Fibroblast of the aortic adventitia (primary cell): ENCODE results near the gene DCAF5. TPM values are rescaled to one million over a fixed set of nuclear protein-coding genes. Genes with fewer than 3 reads are reported as not detected.
"Not testable (repeated sequence)": the region's sequence is repeated elsewhere in the genome, so short reads cannot be mapped to it uniquely, and the experiment has no call there.

Source experiments
- DNase-seq: peaks from one replicate; pipeline ENCODE4 v3.0.0-alpha.2; 2010; ENCODE audit warnings: low read depth
- H3K4me3 ChIP-seq: 2 replicates; pipeline ENCODE4 v1.5.1; 2011; ENCODE audit warnings: low read depth, mild to moderate bottlenecking, control low read depth, low read length, moderate library complexity
- total RNA-seq: library from RNA; depleted of rRNA; stranded (reverse); fragments of >200 nt; gene quantifications from 2 replicates; pipeline ENCODE4 v1.2.3, GENCODE V29; 2012; ENCODE audit warnings: low replicate concordance
- TF ChIP-seq, protein P1 (sequence below): IDR thresholded peaks from 2 replicates; pipeline ENCODE4 v1.5.1; 2011; ENCODE audit warnings: mild to moderate bottlenecking, low read length, control low read depth, inconsistent platforms; ENCODE audit not compliant: insufficient read depth

Gene DCAF5
- total RNA-seq, 1 donor = 25.2 TPM

DNA sequence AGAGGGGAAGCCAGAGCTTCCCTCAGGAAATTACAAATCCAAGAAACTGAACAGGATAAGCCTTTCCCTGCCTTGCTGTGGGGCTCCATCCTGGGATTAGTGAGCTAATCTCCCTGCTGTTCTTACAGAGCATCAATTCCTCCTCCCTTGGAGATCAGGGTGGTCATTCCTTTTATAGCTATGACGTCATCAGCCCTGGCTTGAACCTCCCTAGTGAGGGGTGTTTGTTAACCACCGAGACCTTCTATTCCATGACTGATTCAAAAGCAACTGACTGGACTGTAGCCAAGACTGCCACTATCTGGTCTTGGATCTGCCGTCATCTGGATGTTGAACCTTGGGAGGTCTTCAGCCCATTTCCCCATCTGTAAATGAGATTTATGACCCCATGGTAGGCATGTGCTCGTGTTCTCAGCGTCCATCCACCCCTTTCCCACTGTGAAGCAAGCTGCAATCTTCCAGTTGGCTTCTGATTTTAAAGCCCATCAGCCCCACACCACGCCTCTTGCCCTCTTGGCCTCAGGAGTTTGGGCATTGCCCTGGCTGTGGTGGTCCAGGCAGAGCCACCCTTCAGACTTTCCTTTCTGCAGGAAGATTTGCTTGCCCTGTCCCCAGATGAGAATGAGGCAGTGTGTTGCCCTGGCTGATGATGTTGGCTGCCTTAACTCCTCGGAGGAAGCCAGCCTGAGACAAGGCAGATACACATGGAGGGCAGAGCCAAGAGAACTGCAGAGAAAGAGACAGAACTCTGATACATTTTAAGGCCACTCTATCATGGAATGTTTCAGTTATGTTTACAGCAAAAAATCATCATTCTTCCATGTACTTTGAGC is 114.2 kb downstream of the DCAF5 start:
- H3K4me3 ChIP-seq = no peak overlapping the region
- TF ChIP-seq, protein P1, sequence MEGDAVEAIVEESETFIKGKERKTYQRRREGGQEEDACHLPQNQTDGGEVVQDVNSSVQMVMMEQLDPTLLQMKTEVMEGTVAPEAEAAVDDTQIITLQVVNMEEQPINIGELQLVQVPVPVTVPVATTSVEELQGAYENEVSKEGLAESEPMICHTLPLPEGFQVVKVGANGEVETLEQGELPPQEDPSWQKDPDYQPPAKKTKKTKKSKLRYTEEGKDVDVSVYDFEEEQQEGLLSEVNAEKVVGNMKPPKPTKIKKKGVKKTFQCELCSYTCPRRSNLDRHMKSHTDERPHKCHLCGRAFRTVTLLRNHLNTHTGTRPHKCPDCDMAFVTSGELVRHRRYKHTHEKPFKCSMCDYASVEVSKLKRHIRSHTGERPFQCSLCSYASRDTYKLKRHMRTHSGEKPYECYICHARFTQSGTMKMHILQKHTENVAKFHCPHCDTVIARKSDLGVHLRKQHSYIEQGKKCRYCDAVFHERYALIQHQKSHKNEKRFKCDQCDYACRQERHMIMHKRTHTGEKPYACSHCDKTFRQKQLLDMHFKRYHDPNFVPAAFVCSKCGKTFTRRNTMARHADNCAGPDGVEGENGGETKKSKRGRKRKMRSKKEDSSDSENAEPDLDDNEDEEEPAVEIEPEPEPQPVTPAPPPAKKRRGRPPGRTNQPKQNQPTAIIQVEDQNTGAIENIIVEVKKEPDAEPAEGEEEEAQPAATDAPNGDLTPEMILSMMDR = no peak
- peak; percentile 77 for DNase-seq

DNA sequence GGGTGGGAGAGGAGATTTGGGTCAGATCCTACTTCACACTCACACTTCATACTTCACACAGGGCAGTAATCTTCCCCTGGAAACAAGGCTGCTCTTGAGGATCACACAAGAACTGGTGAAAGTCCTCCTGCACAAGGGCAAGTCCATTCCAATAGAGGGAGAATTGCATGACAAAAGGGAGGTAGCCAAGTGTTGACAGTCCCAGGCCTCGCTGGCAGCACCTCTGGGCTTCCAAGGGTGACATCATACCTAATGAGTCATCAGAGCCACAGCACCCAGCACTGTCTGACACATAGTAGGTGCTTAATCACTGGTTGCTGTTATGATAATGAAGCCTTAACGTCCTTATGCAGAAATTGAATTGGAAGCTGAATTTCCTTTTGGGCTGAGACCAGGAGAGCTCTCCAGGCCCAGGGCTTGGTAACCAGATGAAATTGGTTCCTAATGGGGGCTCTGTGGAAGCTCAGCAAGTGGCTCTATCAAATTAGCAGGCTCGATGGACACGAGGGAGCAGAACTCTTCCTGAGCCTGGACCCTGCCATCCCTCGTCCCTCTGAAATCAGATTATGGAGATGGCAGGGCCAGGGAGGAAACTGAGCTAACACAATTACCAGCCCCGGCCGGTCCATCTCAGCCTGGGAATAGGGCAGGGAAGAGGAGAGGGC is 115.0 kb downstream of the DCAF5 start:
- H3K4me3 ChIP-seq = no peak overlapping the region
- DNase-seq = no peak
- TF ChIP-seq, protein P1 = no peak

DNA sequence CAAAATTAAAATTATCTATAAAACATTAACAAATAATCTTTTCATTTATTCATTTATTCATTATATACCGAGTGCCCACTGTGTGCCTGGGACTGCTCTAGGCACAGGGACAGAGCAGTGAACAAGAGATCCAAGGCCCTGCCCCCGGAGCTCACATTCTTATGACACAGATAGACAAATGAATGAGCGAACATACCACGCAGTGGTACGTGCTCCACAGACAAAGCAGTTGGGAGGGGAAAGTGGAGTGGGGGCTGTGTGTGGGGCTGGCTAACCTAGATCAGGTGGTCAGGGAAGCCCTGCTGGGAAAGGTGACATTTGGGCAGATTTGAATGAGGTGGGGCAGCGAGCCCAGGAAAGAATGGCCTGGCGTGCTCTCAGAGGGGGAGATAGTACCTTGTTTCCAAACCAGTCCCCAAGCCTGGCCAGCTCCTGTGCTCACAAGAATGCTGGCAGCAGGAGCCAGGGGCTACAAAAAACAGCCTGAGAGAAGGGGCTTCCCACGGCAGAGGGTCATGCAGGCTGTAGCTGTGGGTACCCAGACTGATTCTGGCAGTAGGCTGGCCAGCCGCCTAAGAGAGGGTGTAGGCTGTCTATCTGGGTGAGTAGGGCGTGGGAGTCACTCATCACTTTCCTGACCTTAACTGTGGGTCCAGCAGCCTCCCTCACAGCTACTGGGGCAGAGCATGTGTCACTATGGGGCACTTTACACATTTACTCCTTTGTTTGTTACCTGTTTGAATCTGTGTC is 116.0 kb downstream of the DCAF5 start:
- TF ChIP-seq, protein P1 = no peak
- DNase-seq = no peak
- no peak overlapping the region for H3K4me3 ChIP-seq

DNA sequence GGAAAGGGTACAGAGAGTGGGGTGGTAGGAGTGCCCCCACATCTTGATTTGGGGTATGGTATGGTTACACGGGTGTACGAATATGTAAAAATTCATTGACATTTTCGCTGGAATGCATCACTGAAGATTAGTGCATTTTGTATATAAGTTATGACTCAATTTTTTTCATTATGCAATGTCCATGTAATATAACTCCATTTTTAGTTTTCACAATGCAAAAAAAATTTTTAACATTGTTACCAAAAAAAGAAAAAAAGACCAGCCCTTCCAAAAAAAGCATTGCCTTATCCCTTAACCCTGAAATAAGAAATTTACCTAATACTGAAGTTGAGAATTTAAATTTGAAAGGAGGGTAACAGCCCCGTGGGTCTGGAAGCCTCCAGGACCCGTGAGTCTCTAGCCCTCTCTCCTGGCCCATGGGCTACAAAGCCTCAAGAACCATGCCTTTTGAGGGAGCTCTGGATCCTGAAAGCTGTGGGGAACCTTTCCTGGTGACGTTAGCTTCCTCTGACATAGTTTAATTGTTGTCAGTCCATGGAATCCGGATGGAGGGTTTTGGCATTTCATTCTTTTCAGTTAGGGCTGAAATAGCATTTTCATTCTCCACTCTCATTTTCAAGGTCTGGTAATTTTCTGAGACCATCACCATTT is 118.2 kb downstream of the DCAF5 start:
- H3K4me3 ChIP-seq = no peak overlapping the region
- peak; percentile 64 for DNase-seq
- TF ChIP-seq, protein P1 = peak; percentile 21

DNA sequence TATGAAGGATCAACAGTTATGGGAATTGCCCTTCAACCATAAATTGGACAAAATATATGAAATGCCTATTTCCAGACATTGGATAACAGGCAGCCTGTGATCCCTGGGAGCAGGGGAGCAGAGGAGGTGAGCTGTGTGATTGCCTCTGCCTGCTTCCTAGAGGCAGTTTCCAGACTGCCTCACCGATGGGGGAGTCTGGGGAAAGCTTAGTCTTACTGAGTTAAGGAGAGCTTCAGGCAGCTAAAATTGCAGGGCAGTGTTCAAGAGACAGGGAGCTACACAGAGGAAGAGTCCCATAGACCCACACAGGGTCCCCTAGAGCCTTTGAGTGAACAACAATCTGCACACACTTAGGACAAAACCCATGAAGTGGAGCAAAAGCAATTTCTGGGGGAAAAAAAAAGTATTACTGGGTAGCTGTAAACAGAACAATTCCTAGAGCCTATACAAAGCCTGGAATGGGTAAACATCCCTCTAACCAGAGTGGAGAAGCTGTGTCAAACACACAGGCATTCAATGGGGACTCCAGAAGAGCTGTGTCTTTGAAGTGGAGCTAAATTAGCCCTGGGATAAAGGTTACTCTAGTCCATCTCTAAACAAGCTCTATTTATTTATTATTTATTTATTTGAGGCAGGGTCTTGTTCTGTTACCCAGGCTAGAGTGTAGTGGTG is 125.5 kb downstream of the DCAF5 start:
- TF ChIP-seq, protein P1 = no peak

DNA sequence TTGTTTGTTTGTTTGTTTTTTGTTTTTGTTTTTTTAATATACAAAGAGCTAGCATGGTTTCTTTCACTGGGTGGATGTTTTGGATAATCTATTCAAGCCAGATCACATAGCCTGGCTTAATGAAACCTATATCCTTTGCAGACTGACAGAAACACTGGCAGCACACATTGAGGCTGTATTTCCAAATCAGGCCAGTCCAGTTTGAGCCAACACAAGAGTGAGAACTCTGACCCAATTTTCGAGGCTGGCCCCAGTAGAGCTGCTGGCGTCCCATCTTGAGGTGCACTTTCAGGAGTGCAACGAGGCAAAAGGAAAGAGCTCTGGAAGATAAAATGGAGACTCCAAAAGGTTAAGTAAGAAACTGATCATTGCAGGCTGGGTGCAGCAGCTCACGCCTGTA is 129.9 kb downstream of the DCAF5 start:
- no peak overlapping the region for H3K4me3 ChIP-seq
- no peak for DNase-seq
- TF ChIP-seq, protein P1 = no peak

More for the DNA sequence above, 125.5 kb downstream of the DCAF5 start:
- no peak for DNase-seq
- H3K4me3 ChIP-seq = no peak overlapping the region

DNA sequence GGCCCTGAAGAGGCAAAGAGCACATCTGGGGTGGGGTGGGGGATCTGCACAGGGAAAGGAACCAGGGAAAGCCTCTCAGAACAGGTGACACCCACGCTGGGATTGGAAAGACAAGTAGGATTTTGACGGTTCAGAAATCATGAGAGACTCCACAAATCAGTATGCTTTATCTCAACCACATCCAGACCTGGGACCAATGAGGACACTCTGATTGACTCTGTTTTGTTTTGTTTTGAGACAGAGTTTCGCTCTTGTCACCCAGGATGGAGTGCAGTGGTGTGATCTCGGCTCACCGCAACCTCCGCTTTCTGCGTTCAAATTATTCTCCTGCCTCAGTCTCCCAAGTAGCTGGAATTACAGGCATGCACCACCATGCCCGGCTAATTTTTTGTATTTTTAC is 130.8 kb downstream of the DCAF5 start:
- not testable (repeated sequence) for DNase-seq, H3K4me3 ChIP-seq
